Measurements from ENCODE around the gene POR. TPM values are rescaled to one million over a fixed set of nuclear protein-coding genes. Genes with fewer than 3 reads are reported as not detected.

POR gene
- total and polyA plus RNA-seq, 2 of the 13 experiments (the other 11 are each of a cell fraction or from before 2014, with no cell fraction given): 145 to 266 TPM

DNA sequence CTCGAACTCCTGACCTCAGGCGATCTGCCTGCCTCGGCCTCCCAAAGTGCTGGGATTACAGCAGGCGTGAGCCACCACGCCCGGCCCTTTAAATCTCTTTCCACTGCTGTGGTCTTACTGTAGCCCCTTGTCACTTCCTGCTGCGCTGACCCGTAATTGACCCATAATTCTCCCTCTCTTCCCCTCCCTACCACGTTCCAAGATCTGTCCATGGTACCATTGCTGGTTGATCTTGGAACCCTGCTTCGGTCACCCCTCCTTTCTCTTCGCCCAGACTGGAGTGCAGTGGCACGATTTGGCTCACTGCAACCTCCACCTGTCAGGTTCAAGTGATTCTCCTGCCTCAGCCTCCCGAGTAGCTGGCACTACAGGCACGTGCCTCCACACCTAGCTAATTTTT is 6.5 kb downstream of the POR start:
- ATAC-seq (no peak), DNase-seq (ENCODE audit: low spot score) (no peak), FAIRE-seq (no peak)
- peaks cover 70% of the 10 kb centered on the region for H4K20me1 ChIP-seq (ENCODE audit: insufficient read depth, low read length)
- peak overlapping the region in 1 of 3 experiments; percentile 35; a peak in 2 of 6 replicates for H3K4me3 ChIP-seq (replicated peaks in 1 of 3; ENCODE audit: insufficient read depth in 1 of 3, low read depth in 2 of 3, low read length in 3 of 3)
- H3K36me3 ChIP-seq (replicated peaks in 1 of 2; ENCODE audit: control insufficient read depth in 1 of 2, insufficient read depth in 2 of 2, low read length in 2 of 2): peaks cover 5 to 37% of the 10 kb centered on the region in 2 experiments; a peak in 3 of 5 replicates
- no peaks in the 10 kb centered on the region; a peak in 1 of 5 replicates for H3K27me3 ChIP-seq (ENCODE audit: control insufficient read depth in 1 of 2, insufficient read depth in 2 of 2, low read length in 2 of 2)
- no TSS peak for BruUV-seq (replicated peaks)
- peaks cover 97% of the 10 kb centered on the region for H3K4me1 ChIP-seq (ENCODE audit: insufficient read depth, low read length)
- POLR2A ChIA-PET: interaction anchor here (0.8 to 3.9 kb wide), 15 partner anchors 11 to 126 kb away, joined by 3 to 52 read pairs (median 6); partner anchors contain the start of genes MDH2, RHBDD2, STYXL1 and TMEM120A
- H3K27ac ChIP-seq (ENCODE audit: extremely low read length, insufficient read depth, low read length): peak overlapping the region; percentile 90
- H3K9ac ChIP-seq (ENCODE audit: insufficient read depth, low read depth, low read length): peak overlapping the region; percentile 76
- H3K4me2 ChIP-seq (ENCODE audit: low read depth, low read length): peak overlapping the region; percentile 94
- CTCF ChIA-PET (ENCODE audit: low intra/inter-chr PET ratio, low total read pairs): no interaction called here
- in situ Hi-C loops (cut with HindIII; ENCODE audit: extremely low pct_ligation_motif_present, low pct_unique_long_range_greater_than_20kb): no loop called here
- no peaks in the 10 kb centered on the region for H3K9me3 ChIP-seq (ENCODE audit: low read length)
- H2AFZ ChIP-seq (ENCODE audit: low read length): no peak overlapping the region
- intact Hi-C loops (cut with micrococcal nuclease; ENCODE audit: unreplicated experiment): loop anchor here (2.0 to 5.0 kb wide), 4 partner anchors 15 to 71 kb away; no protein-coding TSS in a partner anchor
- WGBS (ENCODE audit: low lambda C conversion rate): 80% methylated on average over 14 of the region's 14 CpGs
- H3K79me2 ChIP-seq (ENCODE audit: insufficient read depth, low read length): peaks cover 88% of the 10 kb centered on the region
- TF ChIP-seq ZNF776 (CRISPR knock-in tag; IDR thresholded peaks at IDR 0.05) (peak; percentile 82; the same call in 1 of the 2 replicates), ZNF235 (CRISPR knock-in tag; IDR thresholded peaks at IDR 0.05; ENCODE audit: borderline replicate concordance) (0 out of 2 replicates have a peak, but pooled peaks have one; percentile 59), HIVEP1 (CRISPR knock-in tag; IDR thresholded peaks at IDR 0.05) (peak; percentile 59; the same call in 1 of the 2 replicates), SALL1 (CRISPR knock-in tag; IDR thresholded peaks at IDR 0.05) (peak; percentile 17; the same call in 1 of the 2 replicates), ZNF614 (CRISPR knock-in tag; IDR thresholded peaks at IDR 0.05; ENCODE audit: borderline replicate concordance) (no peak), ZFX (CRISPR knock-in tag; IDR thresholded peaks at IDR 0.05; ENCODE audit: low read depth) (no peak), HNF4A (CRISPR knock-in tag; IDR thresholded peaks at IDR 0.05) (0 out of 2 replicates have a peak, but pooled peaks have one; percentile 12), KDM5B (CRISPR knock-in tag; IDR thresholded peaks at IDR 0.05; ENCODE audit: borderline replicate concordance) (0 out of 2 replicates have a peak, but pooled peaks have one; percentile 21), TBX2 (CRISPR knock-in tag; IDR thresholded peaks at IDR 0.05; ENCODE audit: borderline replicate concordance) (no peak), ZNF251 (CRISPR knock-in tag; IDR thresholded peaks at IDR 0.05) (0 out of 2 replicates have a peak, but pooled peaks have one; percentile 29), RARA (CRISPR knock-in tag; IDR thresholded peaks at IDR 0.05) (peak; percentile 71)
- TF ChIP-seq, protein P1, sequence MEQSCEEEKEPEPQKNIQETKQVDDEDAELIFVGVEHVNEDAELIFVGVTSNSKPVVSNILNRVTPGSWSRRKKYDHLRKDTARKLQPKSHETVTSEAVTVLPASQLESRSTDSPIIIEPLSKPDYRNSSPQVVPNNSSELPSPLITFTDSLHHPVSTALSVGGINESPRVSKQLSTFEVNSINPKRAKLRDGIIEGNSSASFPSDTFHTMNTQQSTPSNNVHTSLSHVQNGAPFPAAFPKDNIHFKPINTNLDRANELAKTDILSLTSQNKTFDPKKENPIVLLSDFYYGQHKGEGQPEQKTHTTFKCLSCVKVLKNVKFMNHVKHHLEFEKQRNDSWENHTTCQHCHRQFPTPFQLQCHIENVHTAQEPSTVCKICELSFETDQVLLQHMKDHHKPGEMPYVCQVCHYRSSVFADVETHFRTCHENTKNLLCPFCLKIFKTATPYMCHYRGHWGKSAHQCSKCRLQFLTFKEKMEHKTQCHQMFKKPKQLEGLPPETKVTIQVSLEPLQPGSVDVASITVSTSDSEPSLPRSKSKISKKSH (CRISPR knock-in tag; IDR thresholded peaks at IDR 0.05; ENCODE audit: borderline replicate concordance): peak; percentile 34; the same call in 1 of the 2 replicates
- TF ChIP-seq, protein P2, sequence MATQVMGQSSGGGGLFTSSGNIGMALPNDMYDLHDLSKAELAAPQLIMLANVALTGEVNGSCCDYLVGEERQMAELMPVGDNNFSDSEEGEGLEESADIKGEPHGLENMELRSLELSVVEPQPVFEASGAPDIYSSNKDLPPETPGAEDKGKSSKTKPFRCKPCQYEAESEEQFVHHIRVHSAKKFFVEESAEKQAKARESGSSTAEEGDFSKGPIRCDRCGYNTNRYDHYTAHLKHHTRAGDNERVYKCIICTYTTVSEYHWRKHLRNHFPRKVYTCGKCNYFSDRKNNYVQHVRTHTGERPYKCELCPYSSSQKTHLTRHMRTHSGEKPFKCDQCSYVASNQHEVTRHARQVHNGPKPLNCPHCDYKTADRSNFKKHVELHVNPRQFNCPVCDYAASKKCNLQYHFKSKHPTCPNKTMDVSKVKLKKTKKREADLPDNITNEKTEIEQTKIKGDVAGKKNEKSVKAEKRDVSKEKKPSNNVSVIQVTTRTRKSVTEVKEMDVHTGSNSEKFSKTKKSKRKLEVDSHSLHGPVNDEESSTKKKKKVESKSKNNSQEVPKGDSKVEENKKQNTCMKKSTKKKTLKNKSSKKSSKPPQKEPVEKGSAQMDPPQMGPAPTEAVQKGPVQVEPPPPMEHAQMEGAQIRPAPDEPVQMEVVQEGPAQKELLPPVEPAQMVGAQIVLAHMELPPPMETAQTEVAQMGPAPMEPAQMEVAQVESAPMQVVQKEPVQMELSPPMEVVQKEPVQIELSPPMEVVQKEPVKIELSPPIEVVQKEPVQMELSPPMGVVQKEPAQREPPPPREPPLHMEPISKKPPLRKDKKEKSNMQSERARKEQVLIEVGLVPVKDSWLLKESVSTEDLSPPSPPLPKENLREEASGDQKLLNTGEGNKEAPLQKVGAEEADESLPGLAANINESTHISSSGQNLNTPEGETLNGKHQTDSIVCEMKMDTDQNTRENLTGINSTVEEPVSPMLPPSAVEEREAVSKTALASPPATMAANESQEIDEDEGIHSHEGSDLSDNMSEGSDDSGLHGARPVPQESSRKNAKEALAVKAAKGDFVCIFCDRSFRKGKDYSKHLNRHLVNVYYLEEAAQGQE (IDR thresholded peaks at IDR 0.05; ENCODE audit: borderline replicate concordance in 1 of 2, low read depth in 1 of 2, low read length in 2 of 2): peak; percentile 50 to 90
- TF ChIP-seq, protein P3, sequence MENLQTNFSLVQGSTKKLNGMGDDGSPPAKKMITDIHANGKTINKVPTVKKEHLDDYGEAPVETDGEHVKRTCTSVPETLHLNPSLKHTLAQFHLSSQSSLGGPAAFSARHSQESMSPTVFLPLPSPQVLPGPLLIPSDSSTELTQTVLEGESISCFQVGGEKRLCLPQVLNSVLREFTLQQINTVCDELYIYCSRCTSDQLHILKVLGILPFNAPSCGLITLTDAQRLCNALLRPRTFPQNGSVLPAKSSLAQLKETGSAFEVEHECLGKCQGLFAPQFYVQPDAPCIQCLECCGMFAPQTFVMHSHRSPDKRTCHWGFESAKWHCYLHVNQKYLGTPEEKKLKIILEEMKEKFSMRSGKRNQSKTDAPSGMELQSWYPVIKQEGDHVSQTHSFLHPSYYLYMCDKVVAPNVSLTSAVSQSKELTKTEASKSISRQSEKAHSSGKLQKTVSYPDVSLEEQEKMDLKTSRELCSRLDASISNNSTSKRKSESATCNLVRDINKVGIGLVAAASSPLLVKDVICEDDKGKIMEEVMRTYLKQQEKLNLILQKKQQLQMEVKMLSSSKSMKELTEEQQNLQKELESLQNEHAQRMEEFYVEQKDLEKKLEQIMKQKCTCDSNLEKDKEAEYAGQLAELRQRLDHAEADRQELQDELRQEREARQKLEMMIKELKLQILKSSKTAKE (CRISPR knock-in tag; IDR thresholded peaks at IDR 0.05; ENCODE audit: borderline replicate concordance): no peak
